GM21381 (cell line): ENCODE measurements around the gene STAT2.
"Not testable (repeated sequence)": the region's sequence is repeated elsewhere in the genome, so short reads cannot be mapped to it uniquely, and the experiment has no call there.

Source experiments
- ATAC-seq: cut with Tn5 transposase; IDR thresholded peaks from one replicate; pipeline ENCODE4 v1.9.1; 2021; ENCODE audit warnings: mild to moderate bottlenecking, moderate library complexity; ENCODE audit not compliant: unreplicated experiment

Gene STAT2

DNA sequence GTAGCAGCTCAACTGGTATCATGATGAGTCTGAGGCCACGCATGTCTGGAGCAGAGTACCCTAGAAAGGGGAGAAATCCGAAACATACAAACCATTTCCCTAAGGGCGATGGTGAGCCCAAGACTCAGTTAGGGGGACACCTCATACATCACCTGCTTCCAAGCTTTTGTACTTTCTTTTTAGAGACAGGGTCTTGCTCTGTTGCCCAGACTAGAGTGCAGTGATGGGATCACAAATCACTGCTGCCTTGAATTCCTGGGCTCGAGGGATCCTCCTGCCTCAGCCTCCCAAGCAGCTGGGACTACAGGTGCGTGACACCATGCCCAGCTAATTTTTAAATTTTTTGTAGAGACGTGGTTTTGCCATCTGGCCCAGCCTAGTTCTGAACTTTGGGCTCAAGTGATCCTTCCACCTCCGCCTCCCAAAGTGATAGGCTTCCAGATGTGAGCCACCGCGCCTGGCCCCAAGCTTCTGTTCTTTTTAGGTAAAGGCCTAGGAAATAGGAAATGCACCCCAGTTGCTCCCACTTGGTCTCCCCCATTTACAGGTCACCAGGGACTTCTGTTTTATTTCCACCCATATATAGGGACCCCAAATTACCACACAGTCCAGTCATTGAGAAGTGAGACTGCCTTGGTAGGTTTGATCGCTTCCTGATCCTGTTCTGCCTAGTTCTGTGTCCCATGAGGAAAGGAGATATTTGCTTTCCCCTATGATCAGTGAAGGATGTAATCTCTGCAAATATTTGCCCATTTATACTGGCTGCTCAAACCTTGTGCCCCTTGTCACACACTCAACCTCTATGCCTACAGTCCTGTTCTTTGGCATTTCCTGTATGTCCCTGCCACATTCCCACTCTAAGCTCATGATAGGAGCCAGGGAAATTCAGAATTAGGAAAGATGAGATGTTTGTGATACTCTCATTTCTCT lies 2.5 kb upstream of the STAT2 start, which contains the start of gene APOF:
APOF (minus strand) TSS at position 728 of the 930 bp plus-strand sequence; CDS start at position 616, 112 bp downstream.
- no peak for ATAC-seq

DNA sequence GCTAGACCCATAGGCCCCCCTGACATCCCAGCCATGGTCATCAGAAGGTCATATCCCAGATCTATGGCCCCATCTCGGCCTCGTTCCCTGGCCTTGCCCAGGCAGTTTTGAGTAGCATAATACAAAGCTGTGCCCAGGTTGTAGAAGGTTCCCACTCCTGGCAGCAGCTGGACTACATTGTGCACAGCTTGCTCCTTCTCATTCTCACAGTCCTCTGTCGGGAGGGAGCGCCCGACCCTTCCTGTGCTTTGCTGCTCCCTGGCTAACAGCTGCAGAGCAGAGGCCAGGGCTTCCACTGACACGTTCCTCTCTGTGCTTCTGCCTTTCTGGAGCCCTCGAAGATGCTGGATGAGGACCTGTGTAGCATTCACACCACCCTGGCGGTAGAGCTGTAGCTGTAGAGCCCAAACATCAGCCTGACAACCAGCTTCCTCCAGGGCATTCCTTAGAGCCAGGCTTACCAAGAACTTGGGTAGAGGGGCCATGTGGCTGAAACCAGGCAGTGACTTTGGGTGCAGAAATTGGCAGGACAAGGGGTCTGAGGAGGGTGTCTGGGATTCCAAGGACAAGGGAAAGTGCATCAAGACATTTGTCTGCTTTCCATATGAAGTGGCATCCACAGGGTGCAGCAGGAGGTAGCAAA lies 1.7 kb upstream of the STAT2 start:
- no peak for ATAC-seq

DNA sequence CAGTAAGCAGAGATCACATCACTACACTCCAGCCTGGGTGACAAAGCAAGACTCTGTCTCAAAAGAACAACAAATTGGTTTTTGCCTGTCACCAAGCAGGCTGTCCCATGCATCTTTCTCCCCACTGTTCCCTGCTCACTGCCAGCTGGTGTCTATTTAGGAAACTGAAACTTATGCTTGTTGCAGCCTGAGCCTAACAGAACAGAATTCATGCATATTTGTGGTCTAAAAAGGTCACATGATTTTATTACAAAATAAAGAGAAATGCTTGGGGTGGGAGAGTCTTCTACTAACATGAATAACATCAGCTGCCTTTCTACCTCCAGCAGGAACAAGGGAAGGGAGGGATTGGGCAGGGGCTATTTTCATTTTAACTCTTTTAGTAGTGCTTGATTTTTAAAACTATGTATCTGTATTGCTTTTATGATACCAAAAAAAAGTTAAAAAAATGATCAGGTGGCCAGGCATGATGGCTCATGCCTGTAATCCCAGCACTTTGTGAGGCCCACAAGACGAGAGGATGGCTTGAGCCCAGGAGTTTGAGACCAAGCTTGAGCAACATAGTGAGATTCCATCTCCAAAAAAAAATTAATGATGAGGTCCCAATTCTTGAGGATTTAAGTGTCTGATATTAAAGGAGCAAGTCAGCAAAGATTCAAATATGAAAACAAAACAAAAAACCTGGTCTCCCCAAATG lies 923 bp downstream of the STAT2 start:
- no peak for ATAC-seq

DNA sequence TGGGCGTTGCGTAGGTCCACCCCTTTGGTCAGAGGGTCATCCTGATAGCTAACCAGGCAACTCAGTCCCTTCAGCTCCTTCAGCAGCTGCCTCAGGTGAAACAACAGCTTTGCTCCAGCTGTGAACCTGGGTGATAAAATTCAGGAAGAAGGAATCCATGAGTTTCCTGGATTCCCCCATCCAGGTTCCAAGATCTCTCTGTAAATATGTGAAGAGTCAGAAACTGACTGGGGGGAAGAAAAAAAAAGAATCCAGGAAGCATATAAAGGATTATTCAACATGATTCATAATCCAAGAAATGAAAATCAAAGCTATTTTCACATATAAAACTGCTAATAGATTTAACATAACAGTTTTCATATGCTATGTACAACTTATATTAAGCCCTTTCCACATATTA lies 8.6 kb downstream of the STAT2 start:
- no peak for ATAC-seq

DNA sequence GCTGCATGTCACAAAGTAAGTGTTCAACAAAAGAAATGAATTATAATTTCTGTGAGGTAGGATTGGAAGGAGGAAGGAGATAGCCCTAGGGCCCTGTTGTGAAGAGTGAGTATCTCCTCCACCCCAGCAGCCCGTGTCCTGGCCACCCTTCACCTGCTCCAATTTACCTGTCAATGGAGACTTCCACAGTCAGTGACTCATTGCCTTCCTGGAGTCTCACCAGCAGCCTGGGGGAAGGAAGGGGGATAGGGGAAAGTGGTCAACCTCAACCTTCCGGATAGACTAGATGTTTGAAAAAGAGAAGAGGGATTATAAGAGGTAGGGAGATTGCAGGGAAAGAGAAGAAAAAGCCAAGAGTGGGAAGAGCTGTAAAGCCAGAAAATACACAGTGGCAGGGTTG lies 9.2 kb downstream of the STAT2 start:
- ATAC-seq: no peak

DNA sequence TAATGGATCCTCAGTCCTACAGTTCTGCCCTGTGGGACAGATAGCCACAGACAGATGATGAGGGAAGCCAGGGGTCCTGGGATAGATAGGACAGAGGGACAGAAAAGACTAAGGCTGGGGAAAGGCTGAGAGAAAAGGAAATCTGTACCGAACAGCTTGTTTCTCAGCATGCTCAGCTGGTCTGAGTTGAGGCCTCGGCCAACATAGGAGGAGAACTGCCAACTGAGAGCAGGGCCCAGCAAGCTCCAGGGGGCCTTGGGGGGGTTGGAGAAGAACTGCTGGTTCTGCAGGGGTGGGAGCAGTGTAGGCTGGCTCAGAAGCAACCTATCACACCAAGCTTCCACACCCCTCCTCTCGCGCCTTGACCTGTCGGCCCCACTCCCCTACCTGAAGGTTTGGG lies 11.1 kb downstream of the STAT2 start:
- ATAC-seq: no peak

DNA sequence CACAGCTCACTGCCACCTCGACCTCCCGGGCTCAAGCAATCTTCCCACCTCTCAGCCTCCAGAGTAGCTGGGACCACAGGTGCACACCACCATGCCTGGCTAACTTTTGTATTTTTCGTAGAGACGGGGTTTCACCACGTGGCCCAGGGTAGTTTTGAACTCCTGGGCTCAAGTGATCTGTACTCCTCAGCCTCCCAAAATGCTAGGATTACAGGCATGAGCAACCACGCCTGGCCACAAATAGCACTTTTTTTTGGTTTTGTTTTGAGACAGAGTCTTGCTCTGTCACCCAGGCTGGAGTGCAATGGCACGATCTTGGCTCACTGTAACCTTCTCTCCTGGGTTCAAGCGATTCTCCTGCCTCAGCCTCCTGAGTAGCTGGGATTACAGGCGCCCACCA lies 12.7 kb downstream of the STAT2 start:
- not testable (repeated sequence) for ATAC-seq

DNA sequence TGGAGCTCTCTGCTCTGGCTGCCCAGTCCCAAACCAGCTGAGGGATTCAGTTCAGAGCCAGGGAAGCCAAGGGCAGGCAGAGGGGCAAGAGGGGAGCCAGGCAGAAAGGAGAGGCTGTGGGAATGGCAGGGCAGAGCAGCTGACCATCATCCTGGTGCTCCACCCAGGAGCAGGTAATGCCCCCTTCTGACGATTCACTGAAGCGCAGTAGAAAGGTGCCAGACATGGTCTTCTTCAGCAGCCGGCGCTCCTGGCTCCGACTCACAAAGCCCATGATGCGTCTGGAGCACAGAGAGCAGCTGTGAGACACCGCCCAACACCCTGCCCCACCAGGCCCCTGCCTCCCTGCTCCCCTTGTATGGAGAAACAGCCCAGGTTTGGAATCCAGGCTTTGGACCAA lies 13.2 kb downstream of the STAT2 start:
- ATAC-seq: no peak

DNA sequence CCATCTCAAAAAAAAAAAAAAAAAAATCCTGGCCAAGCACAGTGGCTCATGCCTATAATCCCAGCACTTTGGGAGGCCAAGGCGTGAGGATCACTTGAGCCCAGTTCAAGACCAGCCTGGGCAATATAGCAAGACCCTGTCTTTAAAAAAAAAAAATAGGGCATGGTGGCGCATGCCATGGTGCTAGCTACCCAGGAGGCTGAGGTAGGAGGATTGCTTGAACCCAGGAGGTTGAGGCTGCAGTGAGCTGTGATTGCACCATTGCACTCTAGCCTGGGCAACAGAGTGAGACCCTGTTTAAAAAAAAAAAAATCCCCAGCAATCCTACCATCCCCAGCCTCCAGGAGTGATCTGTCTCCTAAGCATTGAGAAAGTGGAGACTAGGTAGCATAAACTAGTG lies 17.6 kb downstream of the STAT2 start:
- ATAC-seq: not testable (repeated sequence)

DNA sequence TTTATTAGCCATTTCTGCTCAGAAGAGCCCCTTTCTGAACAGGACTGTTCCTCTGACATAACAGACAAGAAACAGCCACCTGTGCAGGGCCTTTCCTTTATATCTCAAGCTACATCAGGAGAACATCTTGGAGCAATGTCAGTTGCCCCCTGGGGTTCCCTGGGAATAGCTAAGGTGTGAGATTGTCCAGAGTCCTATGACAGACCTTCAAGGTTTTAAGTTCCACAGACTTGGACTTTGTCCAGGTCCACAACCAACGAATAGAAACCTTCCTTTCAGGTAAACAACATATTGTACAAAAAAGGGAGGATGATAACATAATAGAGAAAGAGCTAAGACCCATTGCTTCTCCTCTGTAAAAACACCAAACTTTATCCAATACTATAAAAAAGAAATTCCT lies 18.3 kb downstream of the STAT2 start:
- ATAC-seq: no peak

DNA sequence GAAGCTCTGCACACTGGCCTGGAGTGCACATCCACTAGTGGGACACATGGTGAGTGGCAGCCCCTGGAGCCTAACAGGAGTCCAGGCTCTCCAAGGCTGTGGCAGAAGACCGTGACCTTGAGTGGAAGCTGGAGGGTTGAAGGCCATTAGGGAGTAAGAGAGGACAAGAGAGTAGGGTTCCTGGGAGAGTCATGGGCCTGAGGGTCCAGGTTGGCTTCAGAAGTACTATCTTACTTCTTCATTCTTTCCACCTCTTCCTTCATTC lies 20.8 kb downstream of the STAT2 start:
- no peak for ATAC-seq

DNA sequence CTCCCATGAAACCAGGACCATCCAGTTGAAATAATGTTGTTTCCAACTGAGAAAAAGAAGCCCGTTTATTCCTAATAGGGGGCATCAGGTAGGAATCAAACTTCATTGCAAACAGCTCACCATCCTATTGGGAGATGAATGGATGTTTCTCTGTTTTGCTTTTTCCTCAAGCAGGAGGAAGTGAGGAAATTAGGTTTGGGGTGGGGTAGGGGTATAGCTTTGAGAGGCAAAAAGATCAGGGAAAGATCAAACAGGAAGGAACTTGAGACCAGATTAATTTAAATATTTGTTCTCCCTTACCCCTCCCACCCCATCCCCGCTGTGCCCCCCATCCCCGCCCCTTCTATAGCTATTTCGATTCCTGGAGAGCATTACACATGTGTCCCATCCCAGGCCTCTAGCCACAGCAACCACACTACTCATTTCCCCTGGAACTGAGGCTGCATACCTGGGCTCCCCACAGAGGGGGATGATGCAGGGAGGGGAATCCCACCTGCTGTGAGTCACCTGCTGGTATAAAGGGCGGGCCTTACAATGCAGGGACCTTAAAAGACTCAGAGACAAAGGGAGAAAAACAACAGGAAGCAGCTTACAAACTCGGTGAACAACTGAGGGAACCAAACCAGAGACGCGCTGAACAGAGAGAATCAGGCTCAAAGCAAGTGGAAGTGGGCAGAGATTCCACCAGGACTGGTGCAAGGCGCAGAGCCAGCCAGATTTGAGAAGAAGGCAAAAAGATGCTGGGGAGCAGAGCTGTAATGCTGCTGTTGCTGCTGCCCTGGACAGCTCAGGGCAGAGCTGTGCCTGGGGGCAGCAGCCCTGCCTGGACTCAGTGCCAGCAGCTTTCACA lies 21.4 kb downstream of the STAT2 start, which contains the start of gene IL23A:
IL23A (plus strand) TSS at position 577 of the 850 bp plus-strand sequence; CDS start at position 738, 161 bp downstream.
- no peak for ATAC-seq

DNA sequence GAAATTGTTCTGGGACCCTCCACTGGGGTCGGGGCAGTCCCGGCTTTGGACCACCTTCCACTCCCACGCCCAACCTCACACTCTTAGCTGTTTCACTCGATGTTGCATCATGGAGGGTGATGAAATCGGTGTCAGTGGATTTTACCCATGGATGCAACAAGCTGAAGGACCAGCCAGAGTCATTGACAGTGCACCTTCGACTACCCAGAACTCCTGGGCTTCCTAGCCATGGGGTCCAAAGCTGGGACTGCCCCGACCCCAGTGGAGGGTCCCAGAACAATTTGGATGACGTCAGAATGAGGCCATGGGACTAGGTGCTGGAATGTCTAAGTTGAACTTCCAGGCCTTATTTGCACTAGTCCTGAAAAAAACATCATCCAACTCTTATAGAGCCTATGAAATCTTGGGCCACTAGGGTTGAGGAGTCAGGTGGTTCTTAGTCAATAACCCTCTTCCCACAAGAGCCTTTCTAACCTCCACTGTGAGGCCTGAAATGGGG lies 22.1 kb downstream of the STAT2 start:
- no peak for ATAC-seq

DNA sequence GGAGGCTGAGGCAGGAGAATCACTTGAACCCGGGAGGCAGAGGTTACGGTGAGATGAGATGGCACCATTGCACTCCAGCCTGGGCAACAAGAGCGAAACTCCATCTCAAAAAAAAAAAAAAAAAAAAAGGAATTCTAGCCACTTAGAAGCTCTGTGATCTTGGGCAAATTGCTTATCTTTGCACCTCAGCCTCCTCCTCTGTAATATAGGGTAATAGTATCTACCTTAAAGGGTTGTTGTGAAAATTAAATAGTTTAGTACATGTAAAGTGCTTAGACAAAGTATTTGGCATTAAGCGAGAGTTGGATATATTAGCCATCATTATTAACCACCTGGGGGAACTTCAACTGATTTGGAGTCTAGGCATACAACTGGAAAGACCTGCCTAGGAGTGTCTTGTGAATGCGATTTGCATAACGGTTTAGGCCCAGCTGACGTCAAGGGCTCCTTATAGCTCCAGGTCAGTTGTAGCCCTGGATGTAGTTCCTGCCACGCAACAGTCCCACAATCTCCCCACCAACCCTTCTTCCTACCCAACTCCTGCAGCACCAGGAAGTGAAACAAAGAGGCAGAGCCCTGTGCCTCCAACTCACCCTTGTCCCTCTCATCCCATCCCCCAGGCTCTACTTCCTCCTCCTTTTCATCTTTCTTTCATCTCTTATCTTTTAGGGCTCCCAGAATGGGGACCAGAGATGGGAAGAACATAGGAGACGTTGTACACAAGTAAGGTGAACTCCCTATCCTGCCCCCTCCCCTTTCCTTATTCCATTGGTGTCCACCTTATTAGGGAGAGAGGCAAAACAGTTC lies 23.3 kb downstream of the STAT2 start:
- ATAC-seq: no peak

DNA sequence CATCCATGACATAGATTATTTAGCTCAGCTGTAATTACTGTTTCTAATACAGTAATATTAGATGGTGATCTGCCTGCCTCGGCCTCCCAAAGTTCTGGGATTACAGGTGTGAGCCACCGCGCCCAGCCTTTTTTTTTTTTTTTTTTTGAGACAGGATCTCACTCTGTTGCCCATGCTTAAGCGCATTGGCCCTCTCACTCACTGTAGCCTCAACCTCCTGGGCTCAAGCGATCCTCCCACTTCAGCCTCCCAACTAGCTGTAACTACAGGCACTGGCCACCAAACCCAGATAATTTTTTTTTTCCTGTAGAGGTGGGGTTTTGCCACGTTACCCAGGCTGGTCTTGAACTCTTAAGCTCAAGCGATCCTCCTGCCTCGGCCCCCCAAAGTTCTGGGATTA lies 24.4 kb downstream of the STAT2 start:
- ATAC-seq: not testable (repeated sequence)

DNA sequence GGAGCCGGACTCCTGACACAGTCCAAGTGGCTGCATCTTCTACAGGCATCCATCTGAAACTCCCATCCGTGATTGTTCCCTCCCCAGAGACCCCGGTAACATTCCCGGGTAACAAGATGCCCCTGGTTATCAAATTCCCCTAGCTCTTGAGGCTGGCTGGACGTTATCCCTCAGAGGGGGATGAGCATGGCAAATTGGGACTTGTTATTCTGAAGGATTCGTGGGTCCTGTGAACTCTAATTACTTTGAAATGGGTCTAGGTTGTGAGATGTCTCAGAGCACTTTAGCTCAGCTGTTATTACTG lies 25.5 kb downstream of the STAT2 start:
- ATAC-seq: no peak

DNA sequence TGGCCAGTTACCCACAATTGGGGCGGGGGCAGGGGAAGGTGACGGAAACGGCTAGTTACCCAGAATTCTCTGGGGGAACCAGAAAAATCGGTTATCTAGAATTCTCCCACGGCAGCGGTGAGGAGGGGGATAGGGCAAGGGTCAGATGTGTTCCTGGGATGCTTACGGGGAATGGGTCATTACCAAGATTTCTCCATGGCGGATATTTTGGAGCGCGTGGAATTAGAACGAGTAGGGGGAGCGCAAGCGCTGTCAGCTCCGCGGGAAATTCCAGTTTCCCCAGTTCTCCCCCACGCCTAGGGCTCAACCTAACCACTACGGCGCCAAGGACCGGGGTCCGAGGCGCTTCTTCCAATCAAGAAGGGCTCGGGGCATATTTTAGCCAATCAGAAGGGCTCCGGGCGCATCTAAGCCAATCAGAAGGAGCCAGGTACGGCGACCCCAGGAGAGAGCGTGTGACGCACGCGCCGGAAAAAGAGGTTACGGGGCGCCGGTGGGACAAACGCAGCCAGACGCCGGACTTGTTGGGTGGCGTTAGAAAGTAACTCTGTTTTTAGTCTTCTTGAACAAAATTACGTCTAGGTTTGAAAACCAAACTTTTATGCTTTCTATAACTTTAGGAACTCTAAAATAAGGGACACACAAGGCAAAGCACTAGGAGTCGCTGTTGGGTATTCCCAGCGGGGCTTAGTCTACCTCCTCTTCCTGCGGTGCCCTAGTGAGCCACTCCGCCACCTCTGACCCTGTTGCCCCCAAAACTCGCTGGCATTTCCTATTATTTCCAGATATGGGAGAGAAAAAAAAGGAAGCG lies 26.0 kb downstream of the STAT2 start, which contains the start of gene PAN2:
PAN2 (minus strand) TSS at position 322 of the 811 bp plus-strand sequence. CDS start 906 bp downstream, outside the sequence.
- peak; percentile 94 for ATAC-seq

DNA sequence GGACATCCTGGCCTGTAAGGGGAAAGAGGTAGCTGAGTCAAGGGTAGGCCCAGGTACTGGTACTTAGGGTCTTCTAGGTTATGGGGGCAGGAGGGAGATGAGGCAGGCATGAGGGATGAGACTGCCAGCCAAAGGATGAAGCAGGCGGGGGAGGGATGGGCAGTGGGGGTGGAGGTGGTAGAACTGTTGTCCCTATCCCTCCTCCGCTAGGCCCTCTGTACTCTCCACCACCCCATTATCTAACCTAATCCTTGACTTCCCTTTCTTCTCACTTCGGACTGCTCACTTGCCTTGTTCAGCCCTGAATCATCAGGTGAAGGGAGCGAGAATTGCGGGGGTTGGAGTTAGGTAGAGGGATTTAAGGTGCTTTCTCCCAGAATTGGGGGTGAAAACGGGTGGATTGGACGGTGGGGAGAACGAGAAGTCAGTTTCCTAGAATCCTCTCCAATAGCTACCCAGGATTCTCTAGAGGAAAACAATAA lies 26.7 kb downstream of the STAT2 start:
- no peak for ATAC-seq
